ENCODE results near the gene PLCD1.
"Not testable (repeated sequence)": the region's sequence is repeated elsewhere in the genome, so short reads cannot be mapped to it uniquely, and the experiment has no call there.

The PLCD1 gene

GRCh38 chr3:37984051-37984450 is 45.4 kb downstream of the PLCD1 start:
- DNase-seq: no peak

GRCh38 chr3:37982331-37982730 is 47.1 kb downstream of the PLCD1 start:
- DNase-seq: no peak

DNA sequence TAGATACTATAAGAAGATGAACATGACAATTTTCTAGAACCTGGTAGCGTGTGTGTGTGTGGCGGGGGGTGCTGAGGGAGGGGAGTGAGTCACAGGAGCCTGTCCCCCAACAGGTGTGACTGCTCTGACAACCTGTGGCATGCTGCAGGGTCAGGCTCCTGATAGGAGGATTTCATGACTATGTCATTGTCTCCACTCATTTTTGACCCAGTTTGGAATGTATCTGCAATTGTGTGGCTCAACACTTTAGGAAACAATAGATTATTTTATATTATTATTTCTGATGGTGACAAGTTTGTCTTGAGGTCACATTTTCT is 48.1 kb downstream of the PLCD1 start:
- DNase-seq: no peak

- no peak for DNase-seq
Observed at GRCh38 chr3:37980462-37981347, 48.7 kb downstream of the PLCD1 start.

DNA sequence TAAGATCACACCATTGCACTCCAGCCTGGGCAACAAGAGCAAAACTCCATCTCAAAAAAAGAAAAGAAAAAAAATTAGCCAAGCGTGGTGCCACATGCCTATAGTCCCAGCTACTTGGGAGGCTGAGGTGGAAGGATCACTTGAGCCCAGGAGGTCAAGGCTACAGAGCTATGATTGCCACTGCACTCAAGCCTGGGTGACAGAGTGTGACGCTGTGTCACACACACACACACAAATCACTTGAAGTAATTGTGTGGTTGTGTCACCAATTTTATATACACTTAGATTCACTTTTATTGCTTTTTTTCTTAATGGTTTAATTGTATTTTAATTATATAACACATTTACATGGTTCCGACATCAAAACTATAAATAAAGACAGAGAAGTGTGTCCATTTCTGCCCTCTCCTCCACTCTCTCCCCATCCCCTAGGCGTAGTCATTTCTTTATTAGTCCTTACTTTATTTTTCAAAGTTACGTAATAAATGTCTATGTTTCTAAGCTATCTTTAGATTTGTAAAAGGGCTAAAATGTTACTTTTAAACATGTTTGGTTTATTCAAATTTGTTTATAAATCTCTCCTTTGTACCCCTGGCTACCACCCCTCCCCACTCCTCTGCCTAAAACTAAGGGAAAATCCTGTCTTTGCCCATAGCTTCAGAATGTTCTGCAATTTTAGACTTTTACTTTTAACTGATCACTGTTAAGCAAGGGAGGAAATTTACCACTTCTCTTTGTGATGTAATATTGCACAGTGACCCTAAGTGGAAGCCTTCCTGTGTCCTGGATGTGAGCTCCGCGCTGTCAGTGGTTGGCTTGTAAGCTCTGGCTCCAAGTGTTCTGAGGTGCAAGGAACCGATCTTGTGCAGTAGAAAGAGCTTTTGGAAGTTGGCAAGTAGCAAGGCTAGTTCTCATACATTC is 49.6 kb downstream of the PLCD1 start:
- DNase-seq: no peak

- DNase-seq: no peak
Observed at GRCh38 chr3:37974121-37975083, 55.0 kb downstream of the PLCD1 start.

DNA sequence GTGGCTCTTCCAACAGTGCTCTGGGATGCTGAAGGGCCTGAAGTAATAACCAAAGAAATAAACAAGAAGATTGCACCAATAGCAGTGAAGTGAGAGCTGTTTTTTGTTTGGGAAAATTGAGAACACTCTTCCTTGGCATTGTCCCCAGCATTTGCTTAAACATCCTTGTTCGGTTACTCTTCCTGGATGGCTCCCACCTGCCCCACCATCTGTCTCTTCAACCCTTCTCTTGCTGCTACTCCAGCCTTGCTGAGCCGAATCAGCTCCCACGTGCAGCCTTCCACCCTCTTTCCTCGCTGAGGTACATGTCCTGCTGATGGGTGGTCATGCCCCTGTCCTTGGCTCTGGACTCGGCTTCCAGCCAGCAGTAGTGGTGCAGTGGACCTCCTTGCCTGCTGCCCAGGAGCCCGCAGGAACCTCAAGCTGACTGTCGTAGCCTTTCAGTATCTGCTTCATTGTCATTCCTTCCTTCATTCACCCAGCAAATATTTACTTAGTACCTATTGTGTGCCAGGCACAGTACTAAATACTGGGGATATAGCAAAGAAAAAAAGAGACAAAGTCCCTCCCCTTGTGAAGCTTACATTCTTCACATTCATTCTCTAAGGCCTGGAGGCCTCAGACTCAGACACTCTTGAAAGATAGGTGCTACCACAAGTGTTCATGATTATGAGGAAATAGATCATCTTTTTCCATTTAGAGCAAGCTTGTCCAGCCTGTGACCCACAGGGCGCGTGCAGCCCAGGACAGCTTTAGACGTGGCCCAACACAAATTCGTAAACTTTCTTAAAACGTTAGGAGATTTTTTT is 56.0 kb downstream of the PLCD1 start:
- DNase-seq: peak; percentile 66

DNA sequence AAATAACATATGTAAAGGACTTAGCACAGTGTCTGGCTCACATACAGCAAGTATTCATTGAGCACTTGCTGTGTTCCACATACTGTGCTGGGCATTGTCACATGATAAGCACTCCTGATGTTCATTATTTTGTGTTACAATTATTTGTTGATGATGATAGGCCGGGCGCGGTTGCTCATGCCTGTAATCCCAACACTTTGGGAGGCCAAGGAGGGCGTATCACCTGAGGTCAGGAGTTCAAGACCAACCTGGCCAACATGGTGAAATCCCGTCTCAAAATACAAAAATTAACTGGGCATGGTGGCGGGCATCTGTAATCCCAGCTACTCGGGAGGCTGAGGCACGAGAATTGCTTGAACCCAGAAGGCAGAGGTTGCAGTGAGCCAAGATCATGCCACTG is 57.4 kb downstream of the PLCD1 start:
- DNase-seq: not testable (repeated sequence)

DNA sequence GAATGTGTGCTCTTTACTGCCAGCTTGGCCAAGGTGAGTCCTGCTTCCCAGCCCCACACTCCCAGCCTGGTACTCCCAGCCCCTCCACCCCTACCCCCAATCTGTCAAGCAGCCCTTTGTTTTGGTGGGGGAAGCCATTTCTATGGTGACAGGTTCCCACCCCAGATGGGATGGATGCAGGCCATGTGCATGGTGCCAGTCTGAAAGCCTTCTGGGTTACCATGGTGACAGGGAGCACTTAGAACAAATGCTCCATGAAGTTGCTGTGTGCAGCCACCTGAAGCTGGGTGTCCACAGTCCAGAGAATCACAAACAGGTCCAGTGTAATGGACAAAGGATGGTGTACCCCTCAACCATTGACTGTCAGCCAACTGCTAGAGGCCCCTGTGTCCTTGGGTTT is 58.0 kb downstream of the PLCD1 start:
- no peak for DNase-seq

DNA sequence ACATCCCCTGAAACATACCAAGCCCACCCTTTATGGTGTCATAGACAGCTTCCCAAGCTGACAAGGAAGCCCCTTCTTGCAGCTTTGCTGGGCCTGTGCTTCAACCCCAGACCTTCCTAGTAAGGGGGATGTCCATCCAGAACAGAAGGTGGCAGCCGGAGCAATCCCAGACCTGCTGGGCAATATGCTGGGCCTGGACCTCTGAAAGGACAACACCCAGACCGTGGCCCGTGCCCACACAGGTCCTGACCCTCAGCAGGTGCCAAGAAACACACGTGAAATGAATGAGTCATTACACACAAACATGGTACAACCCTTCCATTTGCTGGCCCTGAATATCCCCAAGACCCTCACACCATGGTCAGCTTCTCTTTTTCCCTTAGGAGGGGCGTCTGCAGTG is 58.6 kb downstream of the PLCD1 start:
- no peak for DNase-seq

GRCh38 chr3:37969596-37970100 is 59.8 kb downstream of the PLCD1 start:
- DNase-seq: no peak

DNA sequence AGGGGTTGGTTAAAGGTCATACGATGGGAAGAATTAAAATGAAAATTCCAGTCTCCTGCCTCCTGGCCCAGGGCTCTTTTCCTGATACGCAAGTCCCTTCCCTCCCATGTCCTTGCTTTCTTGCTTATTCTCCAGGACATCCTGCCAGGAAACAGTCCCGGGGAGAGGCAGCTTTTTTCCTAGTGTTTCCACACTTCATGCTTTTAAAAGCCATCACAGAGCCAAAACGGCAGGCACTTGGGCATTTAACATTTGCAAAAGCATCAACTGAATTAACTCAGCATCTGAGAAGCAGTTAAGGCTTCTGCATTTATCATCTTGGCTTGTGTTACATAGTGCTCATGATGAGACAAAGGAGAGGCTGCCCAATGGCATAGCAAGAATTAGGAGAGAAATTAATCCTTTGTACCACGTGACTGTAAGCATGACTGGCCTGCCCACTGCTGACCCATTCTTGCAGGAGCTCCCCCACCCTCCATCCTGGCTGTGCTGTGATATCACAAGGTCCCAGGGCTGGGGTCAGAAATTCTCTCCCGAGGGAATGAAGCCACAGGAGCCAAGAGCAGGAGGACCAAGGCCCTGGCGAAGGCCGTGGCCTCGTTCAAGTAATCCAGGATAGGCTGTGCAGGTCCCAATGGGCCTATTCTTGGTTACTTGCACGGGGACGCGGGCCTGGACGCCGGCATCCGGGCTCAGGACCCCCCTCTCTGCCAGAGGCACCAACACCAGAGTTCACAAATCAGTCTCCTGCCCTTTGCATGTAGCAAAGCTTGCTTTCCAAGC is 60.4 kb downstream of the PLCD1 start:
- no peak for DNase-seq

- no peak for DNase-seq
Observed at GRCh38 chr3:37968199-37968598, 61.2 kb downstream of the PLCD1 start.

GRCh38 chr3:37967260-37967881 is 62.1 kb downstream of the PLCD1 start:
- DNase-seq: no peak

- no peak for DNase-seq
Observed at GRCh38 chr3:37964716-37965115, 64.7 kb downstream of the PLCD1 start.

GRCh38 chr3:37964146-37964545 is 65.3 kb downstream of the PLCD1 start:
- DNase-seq: no peak

GRCh38 chr3:37963635-37964034 is 65.8 kb downstream of the PLCD1 start:
- no peak for DNase-seq

DNA sequence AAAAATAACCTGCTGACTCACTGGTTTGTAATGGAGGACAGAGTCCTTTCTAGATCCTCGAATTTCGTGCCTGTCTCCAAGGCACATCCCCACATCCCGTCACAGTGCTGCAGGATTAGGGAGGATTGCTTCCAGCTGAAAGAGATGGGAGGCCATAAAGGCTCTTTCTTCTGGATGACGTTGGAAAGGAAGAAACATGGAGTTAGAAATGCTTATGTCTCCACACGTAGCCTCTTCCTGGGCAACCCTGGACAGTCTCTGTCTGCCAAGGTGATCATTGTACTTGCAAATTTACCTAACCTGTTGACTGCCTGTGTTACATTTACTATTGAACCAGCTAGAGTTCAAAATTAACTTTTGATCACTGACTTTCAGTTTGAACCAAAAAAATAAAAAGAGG is 66.4 kb downstream of the PLCD1 start:
- no peak for DNase-seq

- no peak for DNase-seq
Observed at GRCh38 chr3:37961622-37962431, 67.6 kb downstream of the PLCD1 start.

DNA sequence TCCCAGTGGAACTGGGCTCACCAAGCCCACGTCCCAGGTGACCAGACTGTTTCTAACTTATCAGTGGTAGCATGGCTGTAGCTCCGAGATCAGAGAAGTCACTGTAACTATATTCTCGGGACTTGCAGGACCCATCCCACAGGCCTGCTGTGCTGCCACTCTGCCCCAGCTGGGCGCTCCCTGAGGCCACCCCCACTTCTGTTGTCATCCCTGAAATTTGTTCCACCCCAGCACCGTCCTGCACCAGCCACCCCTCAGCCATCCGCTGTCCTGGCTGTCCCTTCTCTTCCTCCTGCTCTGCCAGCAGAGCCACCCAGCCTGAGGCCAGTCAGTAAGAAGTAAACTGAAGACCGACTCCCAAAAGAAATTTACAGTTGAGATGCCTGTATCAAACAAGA is 71.9 kb downstream of the PLCD1 start:
- DNase-seq: no peak

All from NCI-H446 treated with DMSO at 0.1 percent for 48 hours (cell line).